Measurements from ENCODE around the gene SUN1.
"Not testable (repeated sequence)": the region's sequence is repeated elsewhere in the genome, so short reads cannot be mapped to it uniquely, and the experiment has no call there.

SUN1 gene

DNA sequence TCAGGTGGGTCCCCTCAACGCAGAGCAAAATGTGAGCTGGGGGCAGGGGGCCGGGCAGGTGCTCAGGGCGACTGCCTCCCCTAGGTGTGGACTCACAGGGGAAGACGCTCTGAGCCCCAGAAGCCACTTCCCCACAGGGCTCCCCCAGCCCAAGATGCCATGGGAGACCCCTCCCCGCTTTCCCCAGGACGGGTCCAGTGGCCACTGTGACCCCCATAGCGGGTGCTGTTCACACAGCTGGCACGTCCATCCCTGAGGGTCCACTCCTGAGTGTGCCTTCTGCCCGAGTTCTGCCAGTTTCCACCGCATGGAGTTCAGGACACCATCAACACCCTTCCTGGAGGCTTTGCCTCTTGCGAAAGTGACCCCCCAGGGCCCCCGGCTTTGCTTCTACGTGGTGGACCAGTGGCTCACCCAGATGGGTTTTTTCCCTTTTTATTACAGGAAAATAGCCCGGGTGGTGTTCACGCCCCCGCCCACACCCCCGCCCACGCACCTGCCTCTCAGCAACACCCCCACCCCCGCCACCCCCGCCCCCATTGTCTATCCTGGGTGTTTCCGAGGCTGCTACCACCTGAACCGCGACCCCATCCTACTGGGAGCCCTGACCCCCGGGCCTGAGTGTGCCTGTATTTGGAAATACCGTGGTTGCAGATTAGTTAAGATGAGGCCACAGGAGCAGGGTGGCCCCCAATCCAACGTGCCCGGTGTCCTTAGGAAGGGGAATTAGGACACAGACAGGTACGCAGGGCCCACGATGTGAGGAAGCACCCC lies 90.2 kb downstream of the SUN1 start:
- no peaks in the 10 kb centered on the region for H3K27me3 ChIP-seq (replicated peaks; ENCODE audit: control insufficient read depth, insufficient read depth, low read length)
- H3K36me3 ChIP-seq (ENCODE audit: control insufficient read depth, insufficient read depth, low read length), result peaks cover 1% of the 10 kb centered on the region
- TF ChIP-seq, protein P1, sequence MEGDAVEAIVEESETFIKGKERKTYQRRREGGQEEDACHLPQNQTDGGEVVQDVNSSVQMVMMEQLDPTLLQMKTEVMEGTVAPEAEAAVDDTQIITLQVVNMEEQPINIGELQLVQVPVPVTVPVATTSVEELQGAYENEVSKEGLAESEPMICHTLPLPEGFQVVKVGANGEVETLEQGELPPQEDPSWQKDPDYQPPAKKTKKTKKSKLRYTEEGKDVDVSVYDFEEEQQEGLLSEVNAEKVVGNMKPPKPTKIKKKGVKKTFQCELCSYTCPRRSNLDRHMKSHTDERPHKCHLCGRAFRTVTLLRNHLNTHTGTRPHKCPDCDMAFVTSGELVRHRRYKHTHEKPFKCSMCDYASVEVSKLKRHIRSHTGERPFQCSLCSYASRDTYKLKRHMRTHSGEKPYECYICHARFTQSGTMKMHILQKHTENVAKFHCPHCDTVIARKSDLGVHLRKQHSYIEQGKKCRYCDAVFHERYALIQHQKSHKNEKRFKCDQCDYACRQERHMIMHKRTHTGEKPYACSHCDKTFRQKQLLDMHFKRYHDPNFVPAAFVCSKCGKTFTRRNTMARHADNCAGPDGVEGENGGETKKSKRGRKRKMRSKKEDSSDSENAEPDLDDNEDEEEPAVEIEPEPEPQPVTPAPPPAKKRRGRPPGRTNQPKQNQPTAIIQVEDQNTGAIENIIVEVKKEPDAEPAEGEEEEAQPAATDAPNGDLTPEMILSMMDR (IDR thresholded peaks at IDR 0.05; ENCODE audit: insufficient read depth, low read length, poor library complexity, severe bottlenecking), result no peak
- DNase-seq (ENCODE audit: extremely low read depth, insufficient read length), result peak; percentile 34
- peak overlapping the region; percentile 56 for H3K4me3 ChIP-seq (replicated peaks; ENCODE audit: low read depth, low read length)

DNA sequence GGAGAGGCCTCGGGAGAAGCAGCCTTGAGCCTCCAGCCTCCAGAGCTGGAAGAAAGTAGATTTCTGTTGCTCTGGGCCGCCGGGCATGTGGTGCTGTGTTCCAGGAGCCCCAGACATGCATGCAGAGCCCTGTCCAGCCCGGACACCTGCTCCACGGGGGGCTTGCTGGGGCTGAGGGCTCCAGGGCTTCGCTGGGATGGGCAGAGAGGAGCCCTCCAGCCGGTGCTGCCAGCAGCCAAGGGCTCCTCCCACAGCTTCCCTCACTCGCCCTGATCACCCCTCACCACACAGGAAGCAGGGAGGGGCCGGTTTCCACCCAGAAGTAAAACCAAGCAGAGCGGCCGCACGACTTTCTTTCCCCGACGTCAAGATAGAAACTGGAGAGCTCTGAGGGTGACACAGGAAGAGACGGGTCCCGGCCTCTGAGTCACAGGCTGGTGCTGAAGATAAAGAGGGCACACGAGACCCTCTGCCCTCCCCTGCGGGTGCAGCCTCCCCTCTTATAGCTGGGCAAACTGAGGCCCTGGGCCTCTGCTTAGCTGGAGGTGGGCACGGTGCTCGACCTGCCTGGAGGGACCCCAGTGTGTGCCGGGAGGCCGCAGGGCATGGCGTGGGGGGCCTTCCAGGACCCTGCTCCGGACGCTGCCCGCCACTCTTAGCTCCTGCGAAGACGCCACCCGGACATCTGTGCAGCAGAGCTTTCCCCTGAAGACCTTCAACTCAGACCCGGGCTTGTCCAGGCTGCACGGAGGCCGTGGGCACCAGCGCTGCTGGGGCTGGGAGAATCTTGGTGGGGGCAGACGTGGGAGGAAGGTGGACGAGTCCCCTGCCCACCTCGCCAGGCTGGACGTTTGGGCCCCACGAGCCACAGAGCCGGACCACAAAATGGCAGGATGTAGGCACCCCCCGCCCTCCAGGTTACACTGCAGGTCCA lies 91.1 kb downstream of the SUN1 start:
- Histone ChIP-seq H3K36me3 (ENCODE audit: control insufficient read depth, insufficient read depth, low read length) (peaks cover 1% of the 10 kb centered on the region), H3K27me3 (replicated peaks; ENCODE audit: control insufficient read depth, insufficient read depth, low read length) (no peaks in the 10 kb centered on the region), H3K4me3 (replicated peaks; ENCODE audit: low read depth, low read length) (peak overlapping the region; percentile 67)
- TF ChIP-seq, protein P1 (IDR thresholded peaks at IDR 0.05; ENCODE audit: insufficient read depth, low read length, poor library complexity, severe bottlenecking), result no peak
- DNase-seq (ENCODE audit: extremely low read depth, insufficient read length), result peak; percentile 83

DNA sequence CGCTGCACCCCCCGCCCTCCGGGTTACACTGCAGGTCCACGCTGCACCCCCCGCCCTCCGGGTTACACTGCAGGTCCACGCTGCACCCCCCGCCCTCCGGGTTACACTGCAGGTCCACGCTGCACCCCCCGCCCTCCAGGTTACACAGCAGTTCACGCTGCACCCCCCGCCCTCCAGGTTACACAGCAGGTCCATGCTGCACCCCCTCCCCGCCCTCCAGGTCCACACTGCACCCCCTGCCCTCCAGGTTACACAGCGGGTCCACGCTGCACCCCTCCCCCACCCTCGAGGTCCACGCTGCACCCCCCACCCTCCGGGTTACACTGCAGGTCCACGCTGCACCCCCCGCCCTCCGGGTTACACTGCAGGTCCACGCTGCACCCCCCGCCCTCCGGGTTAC lies 91.8 kb downstream of the SUN1 start:
- peak; percentile 11 for DNase-seq (ENCODE audit: extremely low read depth, insufficient read length)
- H3K4me3 ChIP-seq (replicated peaks; ENCODE audit: low read depth, low read length), result peak overlapping the region; percentile 67
- H3K36me3 ChIP-seq (ENCODE audit: control insufficient read depth, insufficient read depth, low read length); H3K27me3 ChIP-seq (replicated peaks; ENCODE audit: control insufficient read depth, insufficient read depth, low read length): not testable (repeated sequence)
